HG03108 (cell line): ENCODE data around the gene SOD3.

Experiments used
- ATAC-seq: cut with Tn5 transposase; IDR thresholded peaks from one replicate; pipeline ENCODE4 v1.9.1; 2021; ENCODE audit warnings: moderate library complexity; ENCODE audit not compliant: unreplicated experiment

Gene SOD3

GRCh38 chr4:24801136-24801855, 5.9 kb downstream of the SOD3 start:
- ATAC-seq: no peak

GRCh38 chr4:24802648-24803047, 7.3 kb downstream of the SOD3 start:
- no peak for ATAC-seq

GRCh38 chr4:24805067-24805466, 9.7 kb downstream of the SOD3 start:
- no peak for ATAC-seq

- no peak for ATAC-seq
These were observed 10.2 kb downstream of the SOD3 start for GRCh38 chr4:24805566-24805965.

GRCh38 chr4:24806206-24806990, 11.0 kb downstream of the SOD3 start:
- no peak for ATAC-seq

- no peak for ATAC-seq
These were observed 12.2 kb downstream of the SOD3 start for GRCh38 chr4:24807611-24808010.

GRCh38 chr4:24808261-24808660, 12.9 kb downstream of the SOD3 start:
- ATAC-seq: no peak

- ATAC-seq: no peak
These were observed 13.6 kb downstream of the SOD3 start for GRCh38 chr4:24808955-24809354.

GRCh38 chr4:24809376-24809775, 14.0 kb downstream of the SOD3 start:
- ATAC-seq: no peak

- no peak for ATAC-seq
These were observed 14.5 kb downstream of the SOD3 start for GRCh38 chr4:24809815-24810405.

GRCh38 chr4:24810871-24811631, 15.7 kb downstream of the SOD3 start:
- no peak for ATAC-seq

GRCh38 chr4:24813732-24814131, 18.4 kb downstream of the SOD3 start:
- no peak for ATAC-seq

- no peak for ATAC-seq
These were observed 21.4 kb downstream of the SOD3 start for GRCh38 chr4:24816797-24817196.

GRCh38 chr4:24820541-24820940, 25.2 kb downstream of the SOD3 start:
- no peak for ATAC-seq

GRCh38 chr4:24824720-24825119, 29.3 kb downstream of the SOD3 start:
- ATAC-seq: no peak

- ATAC-seq: no peak
These were observed 36.3 kb downstream of the SOD3 start for GRCh38 chr4:24831637-24832036.

GRCh38 chr4:24835696-24836095, 40.3 kb downstream of the SOD3 start:
- no peak for ATAC-seq

- no peak for ATAC-seq
These were observed 41.4 kb downstream of the SOD3 start for GRCh38 chr4:24836661-24837242.

GRCh38 chr4:24837336-24837735, 42.0 kb downstream of the SOD3 start:
- ATAC-seq: no peak

- ATAC-seq: no peak
These were observed 42.4 kb downstream of the SOD3 start for GRCh38 chr4:24837781-24838180.

- no peak for ATAC-seq
These were observed 45.0 kb downstream of the SOD3 start for GRCh38 chr4:24840362-24840761.
